Measurements from ENCODE around the gene MPRIP. TPM values are rescaled to one million over a fixed set of nuclear protein-coding genes. Genes with fewer than 3 reads are reported as not detected.
"Not testable (repeated sequence)": the region's sequence is repeated elsewhere in the genome, so short reads cannot be mapped to it uniquely, and the experiment has no call there.

MPRIP gene
- total RNA-seq, 2 experiments from 2014 or later: 196 to 207 TPM

- CTCF ChIA-PET, H3K27me3 Mint-ChIP-seq, POLR2A ChIA-PET: not testable (repeated sequence)
These were observed 34.4 kb upstream of the MPRIP start for GRCh38 chr17:17007891-17008290.

GRCh38 chr17:17008621-17009397 is 33.4 kb upstream of the MPRIP start:
- H3K4me1 Mint-ChIP-seq; H3K9me3 Mint-ChIP-seq; H3K27me3 Mint-ChIP-seq; POLR2A ChIA-PET; CTCF ChIA-PET; H3K36me3 Mint-ChIP-seq (ENCODE audit: low read depth); DNase-seq; H3K4me3 Mint-ChIP-seq; H3K27ac Mint-ChIP-seq: not testable (repeated sequence)

More at GRCh38 chr17:17007891-17008290, 34.4 kb upstream of the MPRIP start:
- H3K27ac Mint-ChIP-seq; H3K9me3 Mint-ChIP-seq; H3K4me1 Mint-ChIP-seq; H3K4me3 Mint-ChIP-seq; H3K36me3 Mint-ChIP-seq (ENCODE audit: low read depth); DNase-seq: not testable (repeated sequence)

GRCh38 chr17:17009972-17010371 is 32.3 kb upstream of the MPRIP start:
- H3K27me3 Mint-ChIP-seq; DNase-seq; POLR2A ChIA-PET; H3K9me3 Mint-ChIP-seq; H3K27ac Mint-ChIP-seq; H3K36me3 Mint-ChIP-seq (ENCODE audit: low read depth); CTCF ChIA-PET; H3K4me3 Mint-ChIP-seq; H3K4me1 Mint-ChIP-seq: not testable (repeated sequence)

GRCh38 chr17:17010545-17011034 is 31.7 kb upstream of the MPRIP start:
- H3K27ac Mint-ChIP-seq; POLR2A ChIA-PET; H3K27me3 Mint-ChIP-seq; CTCF ChIA-PET; H3K4me1 Mint-ChIP-seq; DNase-seq; H3K4me3 Mint-ChIP-seq; H3K9me3 Mint-ChIP-seq; H3K36me3 Mint-ChIP-seq (ENCODE audit: low read depth): not testable (repeated sequence)

- CTCF ChIA-PET; H3K4me3 Mint-ChIP-seq; H3K36me3 Mint-ChIP-seq (ENCODE audit: low read depth); H3K9me3 Mint-ChIP-seq; H3K27me3 Mint-ChIP-seq; POLR2A ChIA-PET; H3K27ac Mint-ChIP-seq; DNase-seq: not testable (repeated sequence)
- peaks cover 11% of the 10 kb centered on the region for H3K4me1 Mint-ChIP-seq
These were observed 31.0 kb upstream of the MPRIP start for GRCh38 chr17:17011043-17011907.

GRCh38 chr17:17013828-17014747 is 28.2 kb upstream of the MPRIP start:
- DNase-seq; POLR2A ChIA-PET; H3K9me3 Mint-ChIP-seq; CTCF ChIA-PET; H3K27me3 Mint-ChIP-seq; H3K27ac Mint-ChIP-seq; H3K36me3 Mint-ChIP-seq (ENCODE audit: low read depth); H3K4me3 Mint-ChIP-seq: not testable (repeated sequence)
- H3K4me1 Mint-ChIP-seq: peaks cover 29% of the 10 kb centered on the region

GRCh38 chr17:17014748-17015124 is 27.5 kb upstream of the MPRIP start:
- CTCF ChIA-PET; H3K36me3 Mint-ChIP-seq (ENCODE audit: low read depth); H3K4me3 Mint-ChIP-seq; H3K27me3 Mint-ChIP-seq; H3K27ac Mint-ChIP-seq; POLR2A ChIA-PET; H3K9me3 Mint-ChIP-seq; DNase-seq: not testable (repeated sequence)
- H3K4me1 Mint-ChIP-seq: peaks cover 29% of the 10 kb centered on the region

- H3K4me1 Mint-ChIP-seq: peaks cover 29% of the 10 kb centered on the region
- ChIA-PET POLR2A (no interaction called here), CTCF (no interaction called here)
- H3K9me3 Mint-ChIP-seq: no peaks in the 10 kb centered on the region
- no peak overlapping the region for H3K27ac Mint-ChIP-seq
- no peak for DNase-seq
- H3K4me3 Mint-ChIP-seq: no peak overlapping the region
- no peaks in the 10 kb centered on the region for H3K36me3 Mint-ChIP-seq (ENCODE audit: low read depth)
- H3K27me3 Mint-ChIP-seq: no peaks in the 10 kb centered on the region
These were observed 27.0 kb upstream of the MPRIP start for GRCh38 chr17:17015230-17015629.

- H3K27me3 Mint-ChIP-seq; H3K36me3 Mint-ChIP-seq (ENCODE audit: low read depth); H3K27ac Mint-ChIP-seq; H3K9me3 Mint-ChIP-seq; DNase-seq; H3K4me3 Mint-ChIP-seq: not testable (repeated sequence)
- POLR2A ChIA-PET: interaction anchor here (0.7 to 1.4 kb wide), 3 partner anchors 27 to 264 kb away, joined by 3 to 4 read pairs (median 3); no protein-coding TSS in a partner anchor
- peaks cover 29% of the 10 kb centered on the region for H3K4me1 Mint-ChIP-seq
- CTCF ChIA-PET: interaction anchor here (1.5 kb wide), 1 partner anchor 23 kb away, joined by 5 read pairs; no protein-coding TSS in a partner anchor
These were observed 25.8 kb upstream of the MPRIP start for GRCh38 chr17:17016199-17017197.

- CTCF ChIA-PET: interaction anchor here (0.5 to 1.5 kb wide), 2 partner anchors 24 to 607 kb away, joined by 4 to 5 read pairs; no protein-coding TSS in a partner anchor
- no peak overlapping the region for H3K4me3 Mint-ChIP-seq
- no peaks in the 10 kb centered on the region for H3K9me3 Mint-ChIP-seq
- no peak overlapping the region for H3K27ac Mint-ChIP-seq
- POLR2A ChIA-PET: interaction anchor here (1.4 kb wide), 1 partner anchor 26 kb away, joined by 4 read pairs; no protein-coding TSS in a partner anchor
- H3K4me1 Mint-ChIP-seq: peaks cover 29% of the 10 kb centered on the region
- no peaks in the 10 kb centered on the region for H3K36me3 Mint-ChIP-seq (ENCODE audit: low read depth)
- H3K27me3 Mint-ChIP-seq: no peaks in the 10 kb centered on the region
- no peak for DNase-seq
These were observed 24.8 kb upstream of the MPRIP start for GRCh38 chr17:17017343-17018014.

GRCh38 chr17:17018021-17018441 is 24.2 kb upstream of the MPRIP start:
- ChIA-PET CTCF (no interaction called here), POLR2A (no interaction called here)
- Mint-ChIP-seq H3K9me3 (no peaks in the 10 kb centered on the region), H3K36me3 (ENCODE audit: low read depth) (no peaks in the 10 kb centered on the region), H3K27me3 (no peaks in the 10 kb centered on the region), H3K4me3 (no peak overlapping the region), H3K4me1 (peaks cover 29% of the 10 kb centered on the region), H3K27ac (no peak overlapping the region)
- no peak for DNase-seq
